Measurements from ENCODE around the gene IL12B. TPM values are rescaled to one million over a fixed set of nuclear protein-coding genes. Genes with fewer than 3 reads are reported as not detected.
A peak's percentile ranks its signal among the peaks of the same experiment; 100 is the strongest.
"Not testable (repeated sequence)": the region's sequence is repeated elsewhere in the genome, so short reads cannot be mapped to it uniquely, and the experiment has no call there.

The IL12B gene
- polyA plus RNA-seq, 3 donors from 2014 or later, result not detected

- peaks cover 8 to 16% (median 9%) of the 10 kb centered on the region in 3 donors for H3K27me3 Mint-ChIP-seq (ENCODE audit: low read depth in 3 of 3)
- H3K9me3 Mint-ChIP-seq, result peaks cover 14 to 57% (median 23%) of the 10 kb centered on the region in 6 donors
- H3K4me1 Mint-ChIP-seq, result peaks cover 0 to 1% of the 10 kb centered on the region in 2 donors
- DNase-seq, result no peak
- H3K4me3 Mint-ChIP-seq, result no peak overlapping the region
- peaks cover 14 to 28% (median 16%) of the 10 kb centered on the region in 3 donors for H3K36me3 Mint-ChIP-seq
- H3K27ac Mint-ChIP-seq, result no peak overlapping the region
Observed at GRCh38 chr5:159301466-159301865, 28.8 kb downstream of the IL12B start.

- Mint-ChIP-seq H3K9me3 (peaks cover 13 to 45% (median 20%) of the 10 kb centered on the region in 6 donors), H3K36me3 (peaks cover 12 to 26% (median 20%) of the 10 kb centered on the region in 3 donors)
- not testable (repeated sequence) for H3K4me1 Mint-ChIP-seq; H3K4me3 Mint-ChIP-seq; H3K27me3 Mint-ChIP-seq (ENCODE audit: low read depth in 3 of 3); DNase-seq; H3K27ac Mint-ChIP-seq
Observed at GRCh38 chr5:159297300-159297699, 33.0 kb downstream of the IL12B start.

- no peak for DNase-seq
- H3K27me3 Mint-ChIP-seq (ENCODE audit: low read depth in 3 of 3), result peaks cover 0 to 8% (median 4%) of the 10 kb centered on the region in 3 donors
- no peaks in the 10 kb centered on the region for H3K4me1 Mint-ChIP-seq
- H3K4me3 Mint-ChIP-seq, result no peak overlapping the region
- H3K27ac Mint-ChIP-seq, result no peak overlapping the region
- H3K36me3 Mint-ChIP-seq, result peaks cover 8 to 18% (median 17%) of the 10 kb centered on the region in 3 donors
- peaks cover 7 to 28% (median 12%) of the 10 kb centered on the region in 6 donors for H3K9me3 Mint-ChIP-seq
Observed at GRCh38 chr5:159294921-159295320, 35.4 kb downstream of the IL12B start.

- Mint-ChIP-seq H3K27ac (no peak overlapping the region), H3K9me3 (peaks cover 0 to 2% (median 0%) of the 10 kb centered on the region in 6 donors), H3K4me3 (no peak overlapping the region), H3K27me3 (ENCODE audit: low read depth in 3 of 3) (no peaks in the 10 kb centered on the region), H3K4me1 (no peaks in the 10 kb centered on the region), H3K36me3 (peaks cover 0 to 14% (median 6%) of the 10 kb centered on the region in 3 donors)
- no peak for DNase-seq
Observed at GRCh38 chr5:159290741-159291140, 39.5 kb downstream of the IL12B start.

- Mint-ChIP-seq H3K27ac (no peak overlapping the region), H3K4me3 (no peak overlapping the region), H3K9me3 (peaks cover 0 to under 1% (median 0%) of the 10 kb centered on the region in 6 donors), H3K27me3 (ENCODE audit: low read depth in 3 of 3) (no peaks in the 10 kb centered on the region), H3K4me1 (no peaks in the 10 kb centered on the region), H3K36me3 (peaks cover 4 to 13% (median 8%) of the 10 kb centered on the region in 3 donors)
- peak in 2 of 3 donors; percentile 12 to 18 for DNase-seq
Observed at GRCh38 chr5:159286420-159287035, 43.8 kb downstream of the IL12B start.

GRCh38 chr5:159274676-159275075, 55.6 kb downstream of the IL12B start:
- H3K4me1 Mint-ChIP-seq, result peaks cover 3 to 22% of the 10 kb centered on the region in 2 donors
- no peaks in the 10 kb centered on the region for H3K9me3 Mint-ChIP-seq
- peak overlapping the region in 2 of 6 donors; percentile 16 to 24 for H3K27ac Mint-ChIP-seq
- no peaks in the 10 kb centered on the region for H3K27me3 Mint-ChIP-seq (ENCODE audit: low read depth in 3 of 3)
- DNase-seq, result no peak
- H3K4me3 Mint-ChIP-seq, result no peak overlapping the region
- H3K36me3 Mint-ChIP-seq, result peaks cover 13 to 53% (median 31%) of the 10 kb centered on the region in 3 donors

- no peaks in the 10 kb centered on the region for H3K27me3 Mint-ChIP-seq (ENCODE audit: low read depth in 3 of 3)
- H3K4me3 Mint-ChIP-seq, result no peak overlapping the region
- no peaks in the 10 kb centered on the region for H3K9me3 Mint-ChIP-seq
- no peak overlapping the region for H3K27ac Mint-ChIP-seq
- peaks cover 13 to 53% (median 29%) of the 10 kb centered on the region in 3 donors for H3K36me3 Mint-ChIP-seq
- H3K4me1 Mint-ChIP-seq, result peaks cover 3 to 30% of the 10 kb centered on the region in 2 donors
- DNase-seq, result no peak
Observed at GRCh38 chr5:159273923-159274322, 56.4 kb downstream of the IL12B start.

- no peaks in the 10 kb centered on the region for H3K27me3 Mint-ChIP-seq (ENCODE audit: low read depth in 3 of 3)
- H3K4me1 Mint-ChIP-seq, result peaks cover 14 to 49% of the 10 kb centered on the region in 2 donors
- H3K4me3 Mint-ChIP-seq, result no peak overlapping the region
- H3K9me3 Mint-ChIP-seq, result no peaks in the 10 kb centered on the region
- H3K36me3 Mint-ChIP-seq, result peaks cover 9 to 33% (median 17%) of the 10 kb centered on the region in 3 donors
- DNase-seq, result no peak
- H3K27ac Mint-ChIP-seq, result no peak overlapping the region
Observed at GRCh38 chr5:159269723-159270122, 60.6 kb downstream of the IL12B start.

- peaks cover 9 to 11% (median 11%) of the 10 kb centered on the region in 3 donors for H3K27me3 Mint-ChIP-seq (ENCODE audit: low read depth in 3 of 3)
- H3K4me3 Mint-ChIP-seq, H3K27ac Mint-ChIP-seq, DNase-seq, H3K9me3 Mint-ChIP-seq: not testable (repeated sequence)
- peaks cover 39 to 74% of the 10 kb centered on the region in 2 donors for H3K4me1 Mint-ChIP-seq
- H3K36me3 Mint-ChIP-seq, result peaks cover 5 to 17% (median 9%) of the 10 kb centered on the region in 3 donors
Observed at GRCh38 chr5:159266764-159267163, 63.5 kb downstream of the IL12B start.

Other genes starting within 250 kb of the IL12B start
- gene EBF1, start 230.6 kb downstream of the IL12B start, polyA plus RNA-seq, result not detected
- 10 to 100 TPM in 1 of 3 donors, 1 to 10 TPM in 2; 4.3 to 11.1 (median 5.9) TPM for gene RNF145, start 120.9 kb downstream of the IL12B start, polyA plus RNA-seq
- gene UBLCP1, start 67.2 kb downstream of the IL12B start, polyA plus RNA-seq, result 10 to 100 TPM; 56.5 to 90.5 (median 68.7) TPM

Measured in immature natural killer cell (primary cell).